Aortic smooth muscle cell (primary cell): Measurements from ENCODE around the gene MTERF1. TPM values are rescaled to one million over a fixed set of nuclear protein-coding genes. Genes with fewer than 3 reads are reported as not detected.

Source experiments
- total RNA-seq: library from RNA; depleted of rRNA; stranded (reverse); fragments of >200 nt; gene quantifications from 2 replicates; pipeline ENCODE4 v1.2.3, GENCODE V29; 2014

The MTERF1 gene, protein sequence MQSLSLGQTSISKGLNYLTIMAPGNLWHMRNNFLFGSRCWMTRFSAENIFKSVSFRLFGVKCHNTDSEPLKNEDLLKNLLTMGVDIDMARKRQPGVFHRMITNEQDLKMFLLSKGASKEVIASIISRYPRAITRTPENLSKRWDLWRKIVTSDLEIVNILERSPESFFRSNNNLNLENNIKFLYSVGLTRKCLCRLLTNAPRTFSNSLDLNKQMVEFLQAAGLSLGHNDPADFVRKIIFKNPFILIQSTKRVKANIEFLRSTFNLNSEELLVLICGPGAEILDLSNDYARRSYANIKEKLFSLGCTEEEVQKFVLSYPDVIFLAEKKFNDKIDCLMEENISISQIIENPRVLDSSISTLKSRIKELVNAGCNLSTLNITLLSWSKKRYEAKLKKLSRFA
- total RNA-seq: 7.4 and 9.9 TPM in 2 replicates

DNA sequence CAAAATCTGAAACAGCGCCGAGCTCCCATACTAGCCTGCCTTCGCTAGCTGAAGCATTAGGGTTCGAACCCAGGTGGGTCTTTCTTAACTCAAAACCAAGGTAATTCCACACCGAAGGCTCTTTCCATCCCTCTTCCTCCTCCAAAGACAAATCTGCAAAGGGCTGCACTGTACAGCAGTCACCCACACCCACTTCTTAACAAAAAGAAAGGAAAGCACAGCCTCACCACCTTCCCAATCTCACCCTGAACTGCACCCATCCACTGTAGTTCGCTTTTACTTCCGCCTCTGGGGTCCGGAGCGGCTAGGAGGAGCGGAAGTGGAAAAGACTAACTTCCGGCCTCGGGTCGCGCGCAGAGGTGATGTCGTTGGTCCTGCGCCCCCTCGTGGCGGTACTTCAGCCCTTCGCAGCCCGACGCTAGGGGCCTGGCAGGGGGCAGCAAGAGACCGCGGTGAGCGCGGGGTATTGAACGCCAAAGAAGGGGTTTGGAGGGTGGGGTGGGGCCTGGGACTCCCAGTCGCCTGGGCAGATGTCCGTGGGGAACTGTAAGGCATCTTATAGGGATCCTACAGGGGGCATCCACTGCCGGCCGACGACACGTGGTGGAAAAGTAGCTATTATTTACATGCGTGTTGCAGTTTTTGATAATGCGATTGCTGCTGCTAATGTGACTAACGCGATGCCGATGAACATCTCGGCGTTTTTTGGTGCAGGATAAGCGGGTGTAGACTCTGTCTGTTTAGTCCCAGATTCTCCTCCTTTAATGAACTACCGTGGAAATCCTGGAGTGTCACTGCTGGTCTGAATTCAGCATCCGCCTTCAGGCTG, at the start of gene MTERF1:
Gene MTERF1, minus strand, starts transcription at position 290 of the 829 bp plus-strand sequence. CDS start 619 bp downstream, outside the sequence.

Other genes with a start within 250 kb of the MTERF1 start
- gene AKAP9, start 60.2 kb upstream of the MTERF1 start, total RNA-seq: 39.6 and 41.8 TPM in 2 replicates